Body of pancreas (tissue), 4 donors: Measurements from ENCODE around the gene NUP205. TPM values are rescaled to one million over a fixed set of nuclear protein-coding genes. Genes with fewer than 3 reads are reported as not detected.
"Not testable (repeated sequence)": the region's sequence is repeated elsewhere in the genome, so short reads cannot be mapped to it uniquely, and the experiment has no call there.

Source experiments
- ATAC-seq: fragments of 150-250 bp; one replicate; pipeline ENCODE4 v1.9.1; 2016
- DNase-seq, 4 donors: peaks; one replicate each; pipeline ENCODE4 v3.0.0-alpha.2; 2019
- H3K27ac ChIP-seq, 4 donors: fragments of 200-600 bp; sonication (generic); 1 replicate in 3 of 4; 2 replicates in 1 of 4; pipeline versions ENCODE4 v1.5.1 to v1.6.1; 2016 to 2019; ENCODE audit warnings: mild to moderate bottlenecking in 1 of 4, mixed read lengths in 1 of 4, moderate library complexity in 1 of 4
- H3K27me3 ChIP-seq, 2 donors: fragments of 200-600 bp; sonication (generic); one replicate each; pipeline ENCODE4 v1.6.0; 2016; ENCODE audit warnings: mild to moderate bottlenecking in 1 of 2
- H3K36me3 ChIP-seq, 2 donors: fragments of 200-600 bp; sonication (generic); replicated peaks in 1 of 2; 2 replicates each; pipeline ENCODE4 v1.5.1; 2016; ENCODE audit warnings: low read depth in 2 of 2; ENCODE audit not compliant: insufficient read depth in 1 of 2
- H3K4me1 ChIP-seq: fragments of 200-600 bp; sonication (generic); one replicate; pipeline ENCODE4 v1.6.0; 2016
- H3K4me3 ChIP-seq, 2 donors: fragments of 200-600 bp; sonication (generic); 1 replicate in 1 of 2; 2 replicates in 1 of 2; pipeline ENCODE4 v1.5.1; 2016 to 2019
- H3K9me3 ChIP-seq, 3 donors: fragments of 200-600 bp; sonication (generic); 1 replicate in 2 of 3; 2 replicates in 1 of 3; pipeline ENCODE4 v1.5.1; 2016
- POLR2A ChIP-seq, 3 donors: fragments of 450-650 bp; IDR thresholded peaks; one replicate each; pipeline ENCODE4 v1.6.1; 2016; ENCODE audit warnings: antibody characterized with exemption in 3 of 3, mild to moderate bottlenecking in 2 of 3
- WGBS, 2 donors: methylation state at CpG; one replicate each; pipeline ENCODE4 v1.1.5; 2017; 5-methylcytosine and 5-hydroxymethylcytosine counted together
- intact Hi-C: fragments of 100-400 bp; cut with DNase I; formaldehyde crosslinking; loops from one replicate; pipeline ENCODE4 v1.15.1; 2023
- total RNA-seq, 2 donors: library from RNA; depleted of rRNA; stranded (reverse); fragments of >200 nt; gene quantifications; one replicate each; pipeline ENCODE4 v1.1.0, GENCODE V29; 2016
- TF ChIP-seq, protein P1 (sequence below), 7 experiments: fragments of 450-650 bp in 4 of 7; fragments of 200-600 bp in 3 of 7; sonication (generic) in 3 of 7; IDR thresholded peaks; one replicate each; pipeline ENCODE4 v1.5.1; 2016 to 2019; ENCODE audit warnings: antibody characterized with exemption in 7 of 7

NUP205 gene
- total RNA-seq, 2 donors from 2014 or later: 13.7 to 24.4 TPM

DNA sequence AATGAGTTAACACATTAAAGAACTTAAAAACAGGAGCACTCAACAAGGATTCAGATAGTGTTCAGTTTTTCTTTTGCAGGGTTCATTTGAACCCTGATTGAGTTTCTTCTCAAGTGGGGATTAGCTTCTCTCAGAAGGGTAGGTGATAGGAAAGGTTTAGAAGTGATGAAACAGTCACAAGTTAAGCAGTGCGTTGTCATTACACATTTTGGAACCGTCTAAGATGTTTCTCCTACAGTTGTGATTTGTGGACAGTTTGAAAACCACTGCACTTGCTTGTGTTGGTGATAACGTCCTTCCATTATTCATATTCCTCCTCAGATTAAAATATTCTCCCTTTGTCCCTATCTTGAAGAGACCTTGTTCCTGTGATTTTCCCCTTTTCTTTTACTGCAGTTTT is 107.3 kb downstream of the NUP205 start:
- no peak for DNase-seq
- ATAC-seq: no peak
- no peak overlapping the region for H3K27ac ChIP-seq
- no peaks in the 10 kb centered on the region for H3K9me3 ChIP-seq
- H3K4me1 ChIP-seq: peaks cover 20% of the 10 kb centered on the region
- H3K4me3 ChIP-seq: no peak overlapping the region
- no peaks in the 10 kb centered on the region for H3K27me3 ChIP-seq
- intact Hi-C loops: no loop called here
- TF ChIP-seq, protein P1, sequence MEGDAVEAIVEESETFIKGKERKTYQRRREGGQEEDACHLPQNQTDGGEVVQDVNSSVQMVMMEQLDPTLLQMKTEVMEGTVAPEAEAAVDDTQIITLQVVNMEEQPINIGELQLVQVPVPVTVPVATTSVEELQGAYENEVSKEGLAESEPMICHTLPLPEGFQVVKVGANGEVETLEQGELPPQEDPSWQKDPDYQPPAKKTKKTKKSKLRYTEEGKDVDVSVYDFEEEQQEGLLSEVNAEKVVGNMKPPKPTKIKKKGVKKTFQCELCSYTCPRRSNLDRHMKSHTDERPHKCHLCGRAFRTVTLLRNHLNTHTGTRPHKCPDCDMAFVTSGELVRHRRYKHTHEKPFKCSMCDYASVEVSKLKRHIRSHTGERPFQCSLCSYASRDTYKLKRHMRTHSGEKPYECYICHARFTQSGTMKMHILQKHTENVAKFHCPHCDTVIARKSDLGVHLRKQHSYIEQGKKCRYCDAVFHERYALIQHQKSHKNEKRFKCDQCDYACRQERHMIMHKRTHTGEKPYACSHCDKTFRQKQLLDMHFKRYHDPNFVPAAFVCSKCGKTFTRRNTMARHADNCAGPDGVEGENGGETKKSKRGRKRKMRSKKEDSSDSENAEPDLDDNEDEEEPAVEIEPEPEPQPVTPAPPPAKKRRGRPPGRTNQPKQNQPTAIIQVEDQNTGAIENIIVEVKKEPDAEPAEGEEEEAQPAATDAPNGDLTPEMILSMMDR (IDR thresholded peaks at IDR 0.05): no peak
- no peak for TF ChIP-seq POLR2A (IDR thresholded peaks at IDR 0.05)
- 61 to 74% methylated on average over 3 of the region's 3 CpGs for whole genome bisulfite sequencing, 2 donors
- no peaks in the 10 kb centered on the region for H3K36me3 ChIP-seq

DNA sequence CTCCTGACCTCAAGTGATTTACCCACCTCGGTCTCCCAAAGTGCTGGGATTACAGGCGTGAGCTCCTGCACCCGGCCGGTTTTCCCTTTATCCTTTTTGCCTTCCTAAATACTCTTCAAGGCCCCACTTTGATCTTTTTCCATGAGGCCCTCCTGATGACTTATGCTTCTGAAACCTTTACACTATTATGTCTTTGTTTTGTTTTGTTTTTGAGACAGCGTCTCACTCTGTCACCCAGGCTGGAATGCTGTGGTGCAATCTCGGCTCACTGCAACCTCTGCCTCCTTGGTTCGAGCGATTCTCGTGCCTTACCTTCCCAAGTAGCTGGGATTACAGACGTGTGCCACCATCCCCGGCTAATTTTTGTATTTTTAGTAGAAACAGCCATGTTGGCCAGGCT is 108.4 kb downstream of the NUP205 start:
- no peaks in the 10 kb centered on the region for H3K27me3 ChIP-seq
- intact Hi-C loops: no loop called here
- H3K4me3 ChIP-seq: no peak overlapping the region
- no peak for DNase-seq
- H3K36me3 ChIP-seq: no peaks in the 10 kb centered on the region
- 89 to 92% methylated on average over 11 of the region's 11 CpGs for WGBS, 2 donors
- H3K27ac ChIP-seq: no peak overlapping the region
- H3K4me1 ChIP-seq: peaks cover 20% of the 10 kb centered on the region
- TF ChIP-seq, protein P1 (IDR thresholded peaks at IDR 0.05): no peak
- TF ChIP-seq POLR2A (IDR thresholded peaks at IDR 0.05): no peak
- no peaks in the 10 kb centered on the region for H3K9me3 ChIP-seq
- ATAC-seq: no peak

DNA sequence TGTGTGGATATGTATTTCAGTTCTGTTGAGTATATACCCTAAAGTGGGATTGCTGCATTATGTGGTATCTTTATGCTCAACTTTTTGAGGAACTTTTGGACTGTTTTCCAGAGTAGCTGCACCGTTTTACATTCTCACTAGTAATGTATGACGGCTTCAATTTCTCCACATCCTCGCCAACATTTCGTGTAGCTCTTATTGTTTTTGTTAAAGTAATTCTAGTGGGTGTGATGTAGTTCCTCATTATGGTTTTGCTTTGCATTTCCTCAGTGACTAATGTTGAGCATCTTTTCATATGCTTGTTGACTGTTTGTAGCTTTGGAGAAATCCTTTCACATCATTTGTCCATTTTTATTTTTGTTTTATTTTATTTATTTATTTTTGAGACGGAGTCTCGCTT is 109.1 kb downstream of the NUP205 start:
- no peak overlapping the region for H3K4me3 ChIP-seq
- intact Hi-C loops: no loop called here
- 88 to 89% methylated on average over 6 of the region's 6 CpGs for WGBS, 2 donors

DNA sequence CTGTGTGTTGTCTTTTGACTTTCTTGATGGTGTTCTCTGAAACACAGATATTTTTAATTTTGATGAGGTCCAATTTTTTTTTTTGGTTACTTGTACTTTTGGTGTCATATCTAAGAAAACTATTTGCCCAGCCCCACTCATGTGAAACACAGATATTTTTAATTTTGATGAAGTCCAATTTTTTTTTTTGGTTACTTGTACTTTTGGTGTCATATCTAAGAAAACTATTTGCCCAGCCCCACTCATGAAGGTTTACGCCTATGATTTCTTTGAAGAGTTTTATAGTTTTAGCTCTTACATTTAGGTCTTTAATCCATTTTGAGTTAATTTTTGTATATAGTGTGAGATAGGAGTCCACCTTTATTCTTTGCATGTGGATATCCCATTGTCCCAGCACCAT is 109.9 kb downstream of the NUP205 start:
- H3K4me3 ChIP-seq, intact Hi-C loops, H3K27ac ChIP-seq, DNase-seq, H3K27me3 ChIP-seq, H3K36me3 ChIP-seq, ATAC-seq, H3K9me3 ChIP-seq: not testable (repeated sequence)
- WGBS, 2 donors: 96 to 100% methylated on average over 1 of the region's 1 CpG
- H3K4me1 ChIP-seq: peaks cover 12% of the 10 kb centered on the region

More for the DNA sequence above, 109.1 kb downstream of the NUP205 start:
- Histone ChIP-seq H3K27me3 (no peaks in the 10 kb centered on the region), H3K36me3 (no peaks in the 10 kb centered on the region), H3K4me1 (peaks cover 14% of the 10 kb centered on the region), H3K9me3 (no peaks in the 10 kb centered on the region), H3K27ac (no peak overlapping the region)
- no peak for ATAC-seq
- no peak for DNase-seq
- TF ChIP-seq POLR2A (IDR thresholded peaks at IDR 0.05): no peak
- TF ChIP-seq, protein P1 (IDR thresholded peaks at IDR 0.05): no peak

DNA sequence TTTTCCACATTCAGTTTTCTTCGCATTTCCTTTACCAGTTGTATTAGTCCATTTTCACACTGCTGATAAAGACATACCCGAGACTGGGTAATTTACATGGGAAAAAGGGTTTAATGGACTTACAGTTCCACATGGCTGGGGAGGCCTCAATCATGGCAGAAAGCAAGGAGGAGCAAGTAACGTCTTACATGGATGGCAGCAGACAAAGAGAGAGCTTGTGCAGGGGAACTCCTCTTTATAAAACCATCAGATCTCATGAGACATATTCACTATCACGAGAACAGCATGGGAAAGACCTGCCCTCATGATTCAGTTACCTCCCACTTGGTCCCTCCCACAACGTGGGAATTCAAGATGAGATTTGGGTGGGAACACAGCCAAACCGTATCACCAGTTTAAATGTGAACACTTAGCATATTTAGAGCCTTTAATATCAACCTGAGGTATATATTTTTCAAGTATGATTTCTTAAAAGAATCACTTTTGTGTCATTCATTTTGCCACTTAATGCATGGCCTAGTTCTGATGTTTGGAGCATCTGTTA is 111.2 kb downstream of the NUP205 start:
- intact Hi-C loops, H3K27me3 ChIP-seq, H3K4me1 ChIP-seq, H3K4me3 ChIP-seq, H3K9me3 ChIP-seq, ATAC-seq, H3K36me3 ChIP-seq, DNase-seq, H3K27ac ChIP-seq: not testable (repeated sequence)
- WGBS, 2 donors: 61 to 65% methylated on average over 6 of the region's 6 CpGs

DNA sequence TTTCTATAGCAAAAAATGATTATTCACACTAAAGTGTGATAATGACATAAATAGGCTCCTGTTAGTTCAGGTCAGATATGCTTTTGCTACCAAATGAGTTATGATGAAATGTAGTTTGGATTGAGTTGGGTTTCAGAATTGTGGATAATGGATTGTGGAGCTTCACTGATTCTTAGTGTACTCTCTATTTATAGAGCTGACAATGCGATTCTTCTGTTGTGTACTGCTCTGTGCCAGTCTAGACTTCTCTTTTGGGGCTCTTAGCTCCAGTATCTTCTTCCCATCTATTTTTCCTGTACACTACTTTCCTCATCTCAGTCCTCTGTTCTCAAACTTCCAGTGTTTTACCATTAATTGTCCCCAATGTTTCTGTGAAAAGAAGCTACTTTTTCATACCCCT is 112.1 kb downstream of the NUP205 start:
- intact Hi-C loops: no loop called here
- ATAC-seq (no peak), DNase-seq (no peak)
- Histone ChIP-seq H3K27me3 (no peaks in the 10 kb centered on the region), H3K27ac (no peak overlapping the region), H3K36me3 (no peaks in the 10 kb centered on the region), H3K4me3 (no peak overlapping the region), H3K4me1 (no peaks in the 10 kb centered on the region), H3K9me3 (no peaks in the 10 kb centered on the region)
- TF ChIP-seq, protein P1 (IDR thresholded peaks at IDR 0.05): no peak
- no peak for TF ChIP-seq POLR2A (IDR thresholded peaks at IDR 0.05)
- WGBS, 2 donors: 83 to 94% methylated on average over 1 of the region's 1 CpG
